ENCODE data around the gene ATP10A.

- TF ChIP-seq CTCF (IDR thresholded peaks at IDR 0.05) (no peak), POLR2A (IDR thresholded peaks at IDR 0.05) (no peak)
Measured at GRCh38 chr15:25631971-25632370, 231.2 kb downstream of the ATP10A start.
